WTC11 (cell line): Measurements from ENCODE around the gene CREM. TPM values are rescaled to one million over a fixed set of nuclear protein-coding genes. Genes with fewer than 3 reads are reported as not detected.

Experiments used
- ATAC-seq: fragments of 200-7000 bp; cut with Tn5 transposase; 2 replicates; pipeline ENCODE4 v1.10.0; 2021; ENCODE audit warnings: mild to moderate bottlenecking, moderate library complexity
- CTCF ChIA-PET: fragments of 300-600 bp; sonication (Branson Sonifier 250); formaldehyde crosslinking; loops from one replicate; lab custom pipeline; 2021; ENCODE audit warnings: antibody characterized with exemption; lab: Charles Lee
- POLR2A ChIA-PET: fragments of 350-600 bp; sonication (Branson Sonifier 250); formaldehyde crosslinking; loops from one replicate; lab custom pipeline; 2021; ENCODE audit warnings: antibody characterized with exemption; lab: Charles Lee
- DNase-seq: peaks from one replicate; pipeline ENCODE4 v3.0.0; 2021; ENCODE audit warnings: low spot score
- H3K27ac Mint-ChIP-seq: 2 replicates; pipeline ENCODE4 v1.8.0; 2021; ENCODE audit warnings: mixed read lengths
- H3K27me3 Mint-ChIP-seq: 2 replicates; pipeline ENCODE4 v1.8.0; 2021; ENCODE audit warnings: low read depth, mild to moderate bottlenecking, moderate library complexity, mixed read lengths
- H3K36me3 Mint-ChIP-seq: 2 replicates; pipeline ENCODE4 v1.8.0; 2021; ENCODE audit warnings: mixed read lengths
- H3K4me1 Mint-ChIP-seq: 2 replicates; pipeline ENCODE4 v1.8.0; 2022; ENCODE audit warnings: mixed read lengths
- H3K4me3 Mint-ChIP-seq: 2 replicates; pipeline ENCODE4 v1.8.0; 2021; ENCODE audit warnings: mild to moderate bottlenecking, moderate library complexity, mixed read lengths
- H3K9me3 Mint-ChIP-seq: 2 replicates; pipeline ENCODE4 v1.8.0; 2021; ENCODE audit warnings: mixed read lengths
- AR ChIP-seq: fragments of 250-450 bp; sonication (Bioruptor Pico); IDR thresholded peaks from 2 replicates; pipeline ENCODE4 v1.9.0; 2021; ENCODE audit warnings: mild to moderate bottlenecking
- ATF1 ChIP-seq: sonication (generic); formaldehyde crosslinking; IDR thresholded peaks from 2 replicates; pipeline ENCODE4 v1.8.1; 2023; ENCODE audit warnings: mild to moderate bottlenecking, moderate library complexity, missing genetic modification reagents
- CBFB ChIP-seq: sonication (generic); formaldehyde crosslinking; IDR thresholded peaks from 2 replicates; pipeline ENCODE4 v1.8.1; 2022; ENCODE audit warnings: mild to moderate bottlenecking, low read depth, missing genetic modification reagents
- CREM ChIP-seq: sonication (generic); formaldehyde crosslinking; IDR thresholded peaks from 2 replicates; pipeline ENCODE4 v1.8.1; 2022; ENCODE audit warnings: mild to moderate bottlenecking, missing genetic modification reagents, moderate library complexity
- E2F1 ChIP-seq: sonication (generic); formaldehyde crosslinking; IDR thresholded peaks from 2 replicates; pipeline ENCODE4 v1.8.0; 2022; ENCODE audit warnings: mild to moderate bottlenecking, missing genetic modification reagents
- E2F5 ChIP-seq: sonication (generic); formaldehyde crosslinking; IDR thresholded peaks from 2 replicates; pipeline ENCODE4 v1.8.1; 2022; ENCODE audit warnings: mild to moderate bottlenecking, moderate library complexity, missing genetic modification reagents
- ELF4 ChIP-seq: sonication (generic); formaldehyde crosslinking; IDR thresholded peaks from 2 replicates; pipeline ENCODE4 v1.8.1; 2022; ENCODE audit warnings: low read depth, mild to moderate bottlenecking, moderate library complexity, missing genetic modification reagents
- EMX1 ChIP-seq: fragments of 250-450 bp; sonication (Bioruptor Pico); IDR thresholded peaks from 2 replicates; pipeline ENCODE4 v1.8.0; 2021; ENCODE audit warnings: mild to moderate bottlenecking
- ERG ChIP-seq: fragments of 250-450 bp; sonication (Bioruptor Pico); IDR thresholded peaks from 2 replicates; pipeline ENCODE4 v1.8.0; 2021; ENCODE audit warnings: mild to moderate bottlenecking
- ESRRA ChIP-seq: sonication (generic); formaldehyde crosslinking; IDR thresholded peaks from 2 replicates; pipeline ENCODE4 v1.8.1; 2022; ENCODE audit warnings: mild to moderate bottlenecking, missing genetic modification reagents, borderline replicate concordance
- FOXJ3 ChIP-seq: sonication (generic); formaldehyde crosslinking; IDR thresholded peaks from 2 replicates; pipeline ENCODE4 v1.9.0; 2021; ENCODE audit warnings: missing genetic modification reagents, mild to moderate bottlenecking, borderline replicate concordance
- FOXK1 ChIP-seq: sonication (generic); formaldehyde crosslinking; IDR thresholded peaks from 2 replicates; pipeline ENCODE4 v1.8.0; 2022; ENCODE audit warnings: mild to moderate bottlenecking, moderate library complexity, missing genetic modification reagents
- FOXP1 ChIP-seq: sonication (generic); formaldehyde crosslinking; IDR thresholded peaks from 2 replicates; pipeline ENCODE4 v1.8.0; 2022; ENCODE audit warnings: missing genetic modification reagents, mild to moderate bottlenecking, moderate library complexity, borderline replicate concordance
- HMGA2 ChIP-seq: fragments of 250-450 bp; sonication (Bioruptor Pico); IDR thresholded peaks from 2 replicates; pipeline ENCODE4 v1.4.0; 2021; ENCODE audit warnings: mild to moderate bottlenecking, moderate library complexity
- IRF1 ChIP-seq: sonication (generic); formaldehyde crosslinking; IDR thresholded peaks from 2 replicates; pipeline ENCODE4 v1.8.0; 2023; ENCODE audit warnings: missing genetic modification reagents
- IRF2 ChIP-seq: sonication (generic); formaldehyde crosslinking; IDR thresholded peaks from 2 replicates; pipeline ENCODE4 v1.8.0; 2022; ENCODE audit warnings: low read depth, missing genetic modification reagents, borderline replicate concordance
- JUN ChIP-seq: sonication (generic); formaldehyde crosslinking; IDR thresholded peaks from 2 replicates; pipeline ENCODE4 v1.8.0; 2023; ENCODE audit warnings: mild to moderate bottlenecking, missing genetic modification reagents
- MYBL2 ChIP-seq: sonication (generic); formaldehyde crosslinking; IDR thresholded peaks from 2 replicates; pipeline ENCODE4 v1.8.1; 2023; ENCODE audit warnings: mild to moderate bottlenecking, moderate library complexity, missing genetic modification reagents
- NR2C2 ChIP-seq: sonication (generic); formaldehyde crosslinking; IDR thresholded peaks from 2 replicates; pipeline ENCODE4 v1.8.0; 2022; ENCODE audit warnings: mild to moderate bottlenecking, missing genetic modification reagents
- OVOL2 ChIP-seq: fragments of 250-450 bp; sonication (Bioruptor Pico); IDR thresholded peaks from 2 replicates; pipeline ENCODE4 v1.9.0; 2021; ENCODE audit warnings: mild to moderate bottlenecking, borderline replicate concordance
- RORB ChIP-seq: fragments of 250-450 bp; sonication (Bioruptor Pico); IDR thresholded peaks from 2 replicates; pipeline ENCODE4 v1.9.0; 2021; ENCODE audit warnings: mild to moderate bottlenecking
- ZBTB21 ChIP-seq: sonication (generic); formaldehyde crosslinking; IDR thresholded peaks from 2 replicates; pipeline ENCODE4 v1.8.1; 2023; ENCODE audit warnings: mild to moderate bottlenecking, missing genetic modification reagents, borderline replicate concordance
- total RNA-seq: library from RNA; stranded (reverse); gene quantifications from 3 replicates; pipeline ENCODE4 v1.2.3, GENCODE V29; 2021
- TF ChIP-seq, protein P1 (sequence below): sonication (generic); formaldehyde crosslinking; IDR thresholded peaks from 2 replicates; pipeline ENCODE4 v1.8.0; 2022; ENCODE audit warnings: mild to moderate bottlenecking, missing genetic modification reagents
- TF ChIP-seq, protein P2 (sequence below): sonication (generic); formaldehyde crosslinking; IDR thresholded peaks from 2 replicates; pipeline ENCODE4 v1.8.1; 2022; ENCODE audit warnings: low read depth, mild to moderate bottlenecking, moderate library complexity, missing genetic modification reagents, borderline replicate concordance
- TF ChIP-seq, protein P3 (sequence below): sonication (generic); formaldehyde crosslinking; IDR thresholded peaks from 2 replicates; pipeline ENCODE4 v1.8.1; 2022; ENCODE audit warnings: low read depth, missing genetic modification reagents, borderline replicate concordance

CREM gene
- total RNA-seq, 1 experiment from 2014 or later = 23.6 TPM

DNA sequence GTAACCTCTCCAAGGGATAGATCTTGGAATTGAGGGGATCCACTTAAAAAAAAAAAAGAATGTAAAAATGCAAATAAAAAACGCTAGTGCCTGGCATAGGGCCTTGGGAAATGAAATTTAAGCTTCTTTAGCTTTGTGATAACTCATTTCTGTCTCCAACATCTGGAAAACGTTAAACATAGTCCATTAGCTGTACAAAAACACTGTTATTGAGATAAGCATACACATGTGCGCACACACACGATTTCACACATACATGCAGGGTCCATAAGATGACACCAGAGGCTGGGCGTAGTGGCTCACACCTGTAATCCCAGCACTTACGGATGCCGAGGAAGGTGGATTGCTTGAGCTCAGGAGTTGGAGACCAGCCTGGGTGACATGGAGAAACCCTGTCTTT lies 22.8 kb upstream of the CREM start:
- ChIA-PET CTCF (no interaction called here), POLR2A (no interaction called here)
- TF ChIP-seq JUN (CRISPR knock-in tag) (no peak), ELF4 (CRISPR knock-in tag) (no peak), HMGA2 (CRISPR knock-in tag) (no peak), CBFB (no peak), ZBTB21 (CRISPR knock-in tag) (no peak), E2F5 (CRISPR knock-in tag) (no peak), FOXK1 (CRISPR knock-in tag) (no peak), NR2C2 (CRISPR knock-in tag) (no peak), AR (CRISPR knock-in tag) (no peak), FOXJ3 (CRISPR knock-in tag) (no peak)
- TF ChIP-seq, protein P1, sequence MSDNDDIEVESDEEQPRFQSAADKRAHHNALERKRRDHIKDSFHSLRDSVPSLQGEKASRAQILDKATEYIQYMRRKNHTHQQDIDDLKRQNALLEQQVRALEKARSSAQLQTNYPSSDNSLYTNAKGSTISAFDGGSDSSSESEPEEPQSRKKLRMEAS (CRISPR knock-in tag) = no peak
- H3K36me3 Mint-ChIP-seq = no peaks in the 10 kb centered on the region; the same call in 1 of the 2 replicates
- 0 out of 2 replicates have a peak, but pooled peaks cover 3% of the 10 kb centered on the region for H3K9me3 Mint-ChIP-seq
- no peak overlapping the region for H3K4me3 Mint-ChIP-seq
- peaks cover 3% of the 10 kb centered on the region; the same call in 1 of the 2 replicates for H3K27me3 Mint-ChIP-seq
- ATAC-seq = no peak
- no peak for DNase-seq
- H3K4me1 Mint-ChIP-seq = no peaks in the 10 kb centered on the region
- no peak overlapping the region for H3K27ac Mint-ChIP-seq

DNA sequence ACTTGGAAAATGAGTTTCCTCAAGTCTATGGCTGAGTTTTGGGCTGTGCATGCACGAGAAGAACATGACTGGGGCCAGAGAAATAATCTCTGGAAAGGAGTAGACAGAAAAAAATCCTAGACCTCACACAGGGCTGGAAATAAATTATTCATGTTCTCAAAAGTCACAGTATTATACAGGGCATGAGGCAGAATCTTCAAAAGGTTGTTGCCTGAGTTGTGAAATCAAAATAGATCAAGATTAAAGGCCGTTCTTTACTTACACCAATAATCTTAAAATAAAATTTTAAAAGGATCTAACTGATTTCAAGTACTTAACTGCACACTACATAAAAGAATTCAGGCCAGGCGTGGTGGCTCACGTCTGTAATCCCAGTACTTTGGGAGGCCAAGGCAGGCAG lies 14.1 kb upstream of the CREM start:
- no peaks in the 10 kb centered on the region for H3K36me3 Mint-ChIP-seq
- TF ChIP-seq, protein P2, sequence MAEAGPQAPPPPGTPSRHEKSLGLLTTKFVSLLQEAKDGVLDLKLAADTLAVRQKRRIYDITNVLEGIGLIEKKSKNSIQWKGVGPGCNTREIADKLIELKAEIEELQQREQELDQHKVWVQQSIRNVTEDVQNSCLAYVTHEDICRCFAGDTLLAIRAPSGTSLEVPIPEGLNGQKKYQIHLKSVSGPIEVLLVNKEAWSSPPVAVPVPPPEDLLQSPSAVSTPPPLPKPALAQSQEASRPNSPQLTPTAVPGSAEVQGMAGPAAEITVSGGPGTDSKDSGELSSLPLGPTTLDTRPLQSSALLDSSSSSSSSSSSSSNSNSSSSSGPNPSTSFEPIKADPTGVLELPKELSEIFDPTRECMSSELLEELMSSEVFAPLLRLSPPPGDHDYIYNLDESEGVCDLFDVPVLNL (CRISPR knock-in tag) = no peak
- no peak for TF ChIP-seq IRF2
- TF ChIP-seq FOXJ3 (CRISPR knock-in tag) = no peak
- no peak for TF ChIP-seq ATF1 (CRISPR knock-in tag)
- TF ChIP-seq, protein P3, sequence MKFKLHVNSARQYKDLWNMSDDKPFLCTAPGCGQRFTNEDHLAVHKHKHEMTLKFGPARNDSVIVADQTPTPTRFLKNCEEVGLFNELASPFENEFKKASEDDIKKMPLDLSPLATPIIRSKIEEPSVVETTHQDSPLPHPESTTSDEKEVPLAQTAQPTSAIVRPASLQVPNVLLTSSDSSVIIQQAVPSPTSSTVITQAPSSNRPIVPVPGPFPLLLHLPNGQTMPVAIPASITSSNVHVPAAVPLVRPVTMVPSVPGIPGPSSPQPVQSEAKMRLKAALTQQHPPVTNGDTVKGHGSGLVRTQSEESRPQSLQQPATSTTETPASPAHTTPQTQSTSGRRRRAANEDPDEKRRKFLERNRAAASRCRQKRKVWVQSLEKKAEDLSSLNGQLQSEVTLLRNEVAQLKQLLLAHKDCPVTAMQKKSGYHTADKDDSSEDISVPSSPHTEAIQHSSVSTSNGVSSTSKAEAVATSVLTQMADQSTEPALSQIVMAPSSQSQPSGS (CRISPR knock-in tag) = no peak
- no peak for TF ChIP-seq IRF1 (CRISPR knock-in tag)
- no peak for TF ChIP-seq CREM (CRISPR knock-in tag)
- TF ChIP-seq NR2C2 (CRISPR knock-in tag) = no peak
- TF ChIP-seq E2F1 = no peak
- TF ChIP-seq OVOL2 (CRISPR knock-in tag) = no peak
- TF ChIP-seq MYBL2 = no peak
- no peak for TF ChIP-seq EMX1 (CRISPR knock-in tag)
- no peak for TF ChIP-seq FOXP1 (CRISPR knock-in tag)
- no peak for TF ChIP-seq ESRRA (CRISPR knock-in tag)
- no peak for TF ChIP-seq ERG (CRISPR knock-in tag)
- TF ChIP-seq RORB = no peak
- TF ChIP-seq, all 79 proteins: peak for 0
- POLR2A ChIA-PET = interaction anchor here (0.6 kb wide), 1 partner anchor 83 kb away, joined by 3 read pairs; no protein-coding TSS in a partner anchor

More for the DNA sequence above, 14.1 kb upstream of the CREM start:
- Mint-ChIP-seq H3K4me3 (no peak overlapping the region), H3K9me3 (no peaks in the 10 kb centered on the region), H3K27me3 (no peaks in the 10 kb centered on the region), H3K4me1 (no peaks in the 10 kb centered on the region), H3K27ac (no peak overlapping the region)
- CTCF ChIA-PET = interaction anchor here (0.6 to 1.4 kb wide), 3 partner anchors 83 to 267 kb away, joined by 3 to 6 read pairs (median 3); no protein-coding TSS in a partner anchor
- DNase-seq = no peak
- ATAC-seq = no peak
